Neural progenitor cell (in vitro differentiated cells): ENCODE data around the gene MYH9. TPM values are rescaled to one million over a fixed set of nuclear protein-coding genes. Genes with fewer than 3 reads are reported as not detected.

ENCODE experiments used
- DNase-seq: peaks from one replicate; pipeline ENCODE4 v3.0.0-alpha.2; 2016; ENCODE audit warnings: low spot score
- H2AFZ ChIP-seq: fragments of 200-600 bp; sonication (generic); replicated peaks from 2 replicates; pipeline ENCODE4 v1.6.1; 2016; ENCODE audit warnings: antibody characterized with exemption
- H3F3A ChIP-seq: fragments of 200-600 bp; sonication (generic); 2 replicates; pipeline ENCODE4 v1.6.1; 2016; ENCODE audit warnings: antibody characterized with exemption, low read depth
- H3K27ac ChIP-seq: fragments of 200-600 bp; sonication (generic); 2 replicates; pipeline ENCODE4 v1.5.1; 2016; ENCODE audit warnings: mild to moderate bottlenecking
- H3K27me3 ChIP-seq: fragments of 200-600 bp; sonication (generic); 2 replicates; pipeline ENCODE4 v1.6.1; 2016; ENCODE audit warnings: mild to moderate bottlenecking, moderate library complexity
- H3K36me3 ChIP-seq: fragments of 200-600 bp; sonication (generic); 2 replicates; pipeline ENCODE4 v1.5.1; 2016
- H3K4me1 ChIP-seq: fragments of 200-600 bp; sonication (generic); 2 replicates; pipeline ENCODE4 v1.6.1; 2016; ENCODE audit warnings: mixed run types
- H3K4me2 ChIP-seq: fragments of 200-600 bp; sonication (generic); 2 replicates; pipeline ENCODE4 v1.6.1; 2016
- H3K4me3 ChIP-seq: fragments of 200-600 bp; sonication (generic); 2 replicates; pipeline ENCODE4 v1.5.1; 2016
- H3K79me2 ChIP-seq: fragments of 200-600 bp; sonication (generic); 2 replicates; pipeline ENCODE4 v1.6.1; 2016; ENCODE audit warnings: low read depth
- H3K9ac ChIP-seq: fragments of 200-600 bp; sonication (generic); 2 replicates; pipeline ENCODE4 v1.6.1; 2016
- H3K9me3 ChIP-seq: fragments of 200-600 bp; sonication (generic); 2 replicates; pipeline ENCODE4 v1.5.1; 2016; ENCODE audit warnings: low read depth
- H4K20me1 ChIP-seq: fragments of 200-600 bp; sonication (generic); 2 replicates; pipeline ENCODE4 v1.6.1; 2016; ENCODE audit warnings: low read depth
- H3K27ac Mint-ChIP-seq: 3 replicates; pipeline ENCODE4 v1.8.0; 2021; ENCODE audit warnings: mixed read lengths
- H3K27me3 Mint-ChIP-seq: 2 replicates; pipeline ENCODE4 v1.8.0; 2022; ENCODE audit warnings: low read depth, mild to moderate bottlenecking, inconsistent platforms, moderate library complexity, mixed read lengths; ENCODE audit not compliant: insufficient read depth
- H3K36me3 Mint-ChIP-seq: 3 replicates; pipeline ENCODE4 v1.8.0; 2021; ENCODE audit warnings: mixed read lengths
- H3K4me1 Mint-ChIP-seq: 3 replicates; pipeline ENCODE4 v1.8.0; 2021; ENCODE audit warnings: mixed read lengths
- H3K4me3 Mint-ChIP-seq: 3 replicates; pipeline ENCODE4 v1.8.0; 2021; ENCODE audit warnings: mild to moderate bottlenecking, moderate library complexity, mixed read lengths
- H3K9me3 Mint-ChIP-seq: 3 replicates; pipeline ENCODE4 v1.8.0; 2020; ENCODE audit warnings: mixed read lengths
- EZH2 ChIP-seq: fragments of 200-600 bp; sonication (generic); IDR thresholded peaks from 2 replicates; pipeline ENCODE4 v1.6.1; 2017; ENCODE audit warnings: antibody characterized with exemption, mild to moderate bottlenecking, moderate library complexity
- EZH2phosphoT487 ChIP-seq: fragments of 200-600 bp; sonication (generic); IDR thresholded peaks from 2 replicates; pipeline ENCODE4 v1.6.1; 2017; ENCODE audit warnings: antibody characterized with exemption
- total RNA-seq: library from RNA; depleted of rRNA; stranded (reverse); fragments of >200 nt; gene quantifications from 2 replicates; pipeline ENCODE4 v1.2.3, GENCODE V29; 2015; ENCODE audit warnings: low replicate concordance
- TF ChIP-seq, protein P1 (sequence below): fragments of 200-600 bp; sonication (generic); IDR thresholded peaks from 2 replicates; pipeline ENCODE4 v1.5.1; 2017; ENCODE audit warnings: antibody characterized with exemption, mild to moderate bottlenecking

MYH9 gene
- total RNA-seq, 1 donor from 2014 or later = 77.2 TPM

DNA sequence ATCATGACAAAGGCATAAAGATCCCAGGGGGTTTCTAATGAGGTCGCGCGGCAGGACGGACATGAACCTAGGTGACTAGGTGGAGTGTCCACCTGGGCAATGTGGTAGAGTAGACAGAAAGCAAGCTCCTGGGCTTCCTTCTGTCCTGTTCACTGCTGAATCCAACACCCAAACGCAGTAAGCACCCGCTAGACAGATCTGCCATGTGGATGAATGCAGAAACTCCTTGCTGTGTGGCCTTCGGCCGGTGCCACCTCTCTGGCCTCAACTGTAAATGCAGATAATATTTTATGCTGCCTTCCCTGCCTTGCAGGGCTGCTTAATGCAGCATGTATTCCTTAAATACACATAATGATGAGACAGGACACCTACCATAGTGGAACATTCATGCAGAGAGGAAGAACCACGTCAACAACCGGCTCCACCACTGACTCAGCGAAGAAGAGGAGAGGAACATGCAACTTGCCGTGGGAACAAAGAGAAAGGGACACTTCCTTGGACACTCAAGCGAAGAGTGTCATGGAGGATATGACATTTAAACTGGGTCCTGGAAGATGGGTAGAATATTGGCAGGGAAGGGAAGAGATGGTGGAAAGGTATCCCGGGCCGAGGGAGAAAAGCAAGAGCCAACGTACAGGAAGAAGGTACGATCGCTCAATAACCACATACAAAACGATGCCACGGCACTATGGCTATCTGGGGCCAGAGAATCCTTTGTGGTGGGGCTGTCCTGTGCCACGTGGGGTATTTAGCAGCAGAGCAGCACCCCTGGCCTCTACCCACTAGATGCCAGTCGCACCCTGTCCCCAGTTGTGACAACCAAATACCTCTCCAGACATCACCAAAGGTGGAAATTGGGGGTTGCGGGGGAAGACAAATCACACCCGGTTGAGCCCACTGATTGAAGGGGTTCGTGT, 30.8 kb downstream of the MYH9 start:
- peaks cover 100% of the 10 kb centered on the region for H3K79me2 ChIP-seq
- peaks cover 17% of the 10 kb centered on the region for H3K36me3 Mint-ChIP-seq
- H3K36me3 ChIP-seq = no peaks in the 10 kb centered on the region
- H3K4me1 Mint-ChIP-seq = peaks cover 55% of the 10 kb centered on the region
- H4K20me1 ChIP-seq = peaks cover 88% of the 10 kb centered on the region
- H3K4me3 Mint-ChIP-seq = no peak overlapping the region
- H3K27me3 Mint-ChIP-seq = peaks cover 7% of the 10 kb centered on the region
- H3K9me3 Mint-ChIP-seq = no peaks in the 10 kb centered on the region
- no peak overlapping the region for H3K27ac Mint-ChIP-seq
- H3K4me3 ChIP-seq = no peak overlapping the region
- H3K9ac ChIP-seq = no peak overlapping the region
- H3F3A ChIP-seq = peaks cover 4% of the 10 kb centered on the region
- no peak overlapping the region for H2AFZ ChIP-seq
- no peak overlapping the region for H3K27ac ChIP-seq
- no peaks in the 10 kb centered on the region for H3K27me3 ChIP-seq
- H3K4me1 ChIP-seq = peaks cover 33% of the 10 kb centered on the region
- no peaks in the 10 kb centered on the region for H3K9me3 ChIP-seq
- no peak for DNase-seq
- TF ChIP-seq EZH2phosphoT487 = no peak
- TF ChIP-seq EZH2 = no peak
- TF ChIP-seq, protein P1, sequence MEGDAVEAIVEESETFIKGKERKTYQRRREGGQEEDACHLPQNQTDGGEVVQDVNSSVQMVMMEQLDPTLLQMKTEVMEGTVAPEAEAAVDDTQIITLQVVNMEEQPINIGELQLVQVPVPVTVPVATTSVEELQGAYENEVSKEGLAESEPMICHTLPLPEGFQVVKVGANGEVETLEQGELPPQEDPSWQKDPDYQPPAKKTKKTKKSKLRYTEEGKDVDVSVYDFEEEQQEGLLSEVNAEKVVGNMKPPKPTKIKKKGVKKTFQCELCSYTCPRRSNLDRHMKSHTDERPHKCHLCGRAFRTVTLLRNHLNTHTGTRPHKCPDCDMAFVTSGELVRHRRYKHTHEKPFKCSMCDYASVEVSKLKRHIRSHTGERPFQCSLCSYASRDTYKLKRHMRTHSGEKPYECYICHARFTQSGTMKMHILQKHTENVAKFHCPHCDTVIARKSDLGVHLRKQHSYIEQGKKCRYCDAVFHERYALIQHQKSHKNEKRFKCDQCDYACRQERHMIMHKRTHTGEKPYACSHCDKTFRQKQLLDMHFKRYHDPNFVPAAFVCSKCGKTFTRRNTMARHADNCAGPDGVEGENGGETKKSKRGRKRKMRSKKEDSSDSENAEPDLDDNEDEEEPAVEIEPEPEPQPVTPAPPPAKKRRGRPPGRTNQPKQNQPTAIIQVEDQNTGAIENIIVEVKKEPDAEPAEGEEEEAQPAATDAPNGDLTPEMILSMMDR = no peak
- H3K4me2 ChIP-seq = no peak overlapping the region

DNA sequence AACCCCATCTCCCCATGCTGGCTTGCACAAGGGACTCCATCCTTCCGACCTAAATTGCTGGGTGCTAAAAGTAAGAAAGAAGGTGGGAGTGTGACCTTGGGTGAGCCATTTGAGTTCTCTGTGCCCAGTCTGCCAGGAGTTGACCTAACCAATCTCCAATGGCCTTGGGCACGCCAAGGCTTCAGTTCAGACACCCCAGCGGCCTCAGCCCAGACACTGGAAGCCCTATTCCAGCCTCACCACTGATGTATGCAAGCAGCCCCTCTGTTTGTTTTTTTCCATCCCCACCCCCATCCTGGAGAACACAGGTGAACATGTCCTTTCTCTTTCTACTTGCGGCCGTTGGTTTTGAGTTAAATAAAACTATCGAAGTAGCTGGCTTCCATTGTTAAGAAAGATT, 31.9 kb downstream of the MYH9 start:
- Histone ChIP-seq H3K27me3 (no peaks in the 10 kb centered on the region), H3K27ac (no peak overlapping the region), H3F3A (peaks cover 4% of the 10 kb centered on the region), H3K4me3 (no peak overlapping the region), H3K4me2 (no peak overlapping the region), H3K9me3 (no peaks in the 10 kb centered on the region), H3K79me2 (peaks cover 100% of the 10 kb centered on the region), H2AFZ (no peak overlapping the region), H3K4me1 (peaks cover 25% of the 10 kb centered on the region), H4K20me1 (peaks cover 88% of the 10 kb centered on the region), H3K9ac (no peak overlapping the region), H3K36me3 (no peaks in the 10 kb centered on the region)
- peaks cover 15% of the 10 kb centered on the region for H3K36me3 Mint-ChIP-seq
- peaks cover 59% of the 10 kb centered on the region for H3K4me1 Mint-ChIP-seq
- H3K4me3 Mint-ChIP-seq = no peak overlapping the region
- TF ChIP-seq, protein P1 = no peak
- TF ChIP-seq EZH2phosphoT487 (no peak), EZH2 (no peak)
- peaks cover 7% of the 10 kb centered on the region for H3K27me3 Mint-ChIP-seq
- no peak for DNase-seq
- H3K27ac Mint-ChIP-seq = peak overlapping the region; percentile 82
- H3K9me3 Mint-ChIP-seq = no peaks in the 10 kb centered on the region

DNA sequence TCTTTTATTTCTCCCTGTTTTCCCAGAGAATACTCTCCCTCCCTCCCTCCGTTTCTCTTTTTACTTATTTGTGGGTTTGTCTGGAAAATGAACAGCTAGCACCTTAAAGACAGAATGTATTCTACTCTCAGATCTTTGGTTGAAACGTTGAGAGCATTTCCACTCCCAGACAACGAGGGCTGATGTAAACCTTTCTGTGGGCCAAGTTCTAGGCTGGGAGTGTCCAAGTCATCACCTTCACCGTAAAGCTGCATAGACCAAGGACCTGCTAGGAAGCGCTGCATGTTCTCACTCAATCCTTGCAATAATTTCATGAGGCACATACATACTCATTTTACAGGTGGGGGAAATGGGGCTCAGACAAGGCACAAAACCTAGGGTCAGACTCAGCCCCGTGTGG, 32.4 kb downstream of the MYH9 start:
- Histone ChIP-seq H2AFZ (no peak overlapping the region), H3K4me3 (no peak overlapping the region), H4K20me1 (peaks cover 88% of the 10 kb centered on the region), H3K9me3 (no peaks in the 10 kb centered on the region), H3K27ac (no peak overlapping the region), H3K79me2 (peaks cover 100% of the 10 kb centered on the region), H3K36me3 (no peaks in the 10 kb centered on the region), H3K9ac (no peak overlapping the region), H3F3A (peaks cover 4% of the 10 kb centered on the region), H3K27me3 (no peaks in the 10 kb centered on the region), H3K4me2 (no peak overlapping the region), H3K4me1 (peaks cover 24% of the 10 kb centered on the region)
- Mint-ChIP-seq H3K27me3 (peaks cover 9% of the 10 kb centered on the region), H3K9me3 (no peaks in the 10 kb centered on the region), H3K27ac (peak overlapping the region; percentile 82), H3K4me3 (no peak overlapping the region), H3K36me3 (peaks cover 15% of the 10 kb centered on the region), H3K4me1 (peaks cover 63% of the 10 kb centered on the region)
- TF ChIP-seq EZH2phosphoT487 = no peak
- TF ChIP-seq, protein P1 = no peak
- TF ChIP-seq EZH2 = no peak
- no peak for DNase-seq
